MM.1S (cell line): ENCODE measurements around the gene CA10.

Source experiments
- DNase-seq: peaks from one replicate; pipeline ENCODE4 v3.0.0-alpha.2; 2015
- H2AFZ ChIP-seq: fragments of 300-600 bp; sonication (generic); 2 replicates; pipeline ENCODE4 v1.6.0; 2016; ENCODE audit warnings: antibody characterized with exemption, low read length
- H3F3A ChIP-seq: fragments of 300-600 bp; sonication (generic); 2 replicates; pipeline ENCODE4 v1.6.1; 2016; ENCODE audit warnings: mild to moderate bottlenecking, antibody characterized with exemption, low read length, moderate library complexity, mixed read lengths; ENCODE audit not compliant: insufficient read depth
- H3K27ac ChIP-seq: fragments of 300-600 bp; sonication (generic); 2 replicates; pipeline ENCODE4 v1.5.1; 2016; ENCODE audit warnings: mild to moderate bottlenecking, low read length
- H3K27me3 ChIP-seq: fragments of 300-600 bp; sonication (generic); replicated peaks from 2 replicates; pipeline ENCODE4 v1.6.0; 2016; ENCODE audit warnings: low read length; ENCODE audit not compliant: insufficient read depth
- H3K36me3 ChIP-seq: fragments of 300-600 bp; sonication (generic); replicated peaks from 2 replicates; pipeline ENCODE4 v1.6.1; 2016; ENCODE audit warnings: mild to moderate bottlenecking, low read length, mixed read lengths; ENCODE audit not compliant: insufficient read depth
- H3K4me1 ChIP-seq: fragments of 300-600 bp; sonication (generic); 2 replicates; pipeline ENCODE4 v1.6.1; 2016; ENCODE audit warnings: low read length, mixed read lengths
- H3K4me2 ChIP-seq: fragments of 300-600 bp; sonication (generic); 2 replicates; pipeline ENCODE4 v1.6.0; 2016; ENCODE audit warnings: low read depth, low read length
- H3K4me3 ChIP-seq: fragments of 300-600 bp; sonication (generic); 2 replicates; pipeline ENCODE4 v1.5.1; 2016; ENCODE audit warnings: low read length, mixed read lengths
- H3K79me2 ChIP-seq: fragments of 300-600 bp; sonication (generic); 2 replicates; pipeline ENCODE4 v1.6.1; 2016; ENCODE audit warnings: mixed run types, low read length, mixed read lengths
- H3K9ac ChIP-seq: fragments of 300-600 bp; sonication (generic); 2 replicates; pipeline ENCODE4 v1.6.1; 2016; ENCODE audit warnings: low read length, mixed read lengths
- H3K9me2 ChIP-seq: fragments of 300-600 bp; sonication (generic); replicated peaks from 2 replicates; pipeline ENCODE4 v1.6.1; 2016; ENCODE audit warnings: mild to moderate bottlenecking, low read length, mixed read lengths; ENCODE audit not compliant: insufficient read depth
- H3K9me3 ChIP-seq: fragments of 300-600 bp; sonication (generic); replicated peaks from 2 replicates; pipeline ENCODE4 v1.6.1; 2016; ENCODE audit warnings: mild to moderate bottlenecking, low read length, mixed read lengths; ENCODE audit not compliant: insufficient read depth
- H4K20me1 ChIP-seq: fragments of 300-600 bp; sonication (generic); 2 replicates; pipeline ENCODE4 v1.6.1; 2016; ENCODE audit warnings: mild to moderate bottlenecking, low read length, moderate library complexity, mixed read lengths; ENCODE audit not compliant: insufficient read depth
- CTCF ChIP-seq: fragments of 300-600 bp; sonication (generic); IDR thresholded peaks from 2 replicates; pipeline ENCODE4 v1.5.1; 2016; ENCODE audit warnings: antibody characterized with exemption, low read length, mixed read lengths
- EZH2 ChIP-seq: fragments of 300-600 bp; sonication (generic); optimal IDR thresholded peaks from 2 replicates; pipeline ENCODE3; 2017; ENCODE audit warnings: low read depth, mild to moderate bottlenecking, antibody characterized with exemption, low read length, mixed read lengths
- EZH2phosphoT487 ChIP-seq: fragments of 300-600 bp; sonication (generic); IDR thresholded peaks from 2 replicates; pipeline ENCODE4 v1.6.1; 2018; ENCODE audit warnings: antibody characterized with exemption, low read length

Gene CA10

GRCh38 chr17:51850201-51850600 lies 308.3 kb downstream of the CA10 start:
- no peak overlapping the region for H3K9ac ChIP-seq
- no peaks in the 10 kb centered on the region for H3K79me2 ChIP-seq
- H3K27ac ChIP-seq, result no peak overlapping the region
- H2AFZ ChIP-seq, result no peak overlapping the region
- H4K20me1 ChIP-seq, result no peaks in the 10 kb centered on the region
- no peaks in the 10 kb centered on the region for H3F3A ChIP-seq
- no peaks in the 10 kb centered on the region for H3K27me3 ChIP-seq
- H3K36me3 ChIP-seq, result no peaks in the 10 kb centered on the region
- H3K9me3 ChIP-seq, result no peaks in the 10 kb centered on the region
- no peak for DNase-seq
- H3K9me2 ChIP-seq, result no peaks in the 10 kb centered on the region
- no peak overlapping the region for H3K4me2 ChIP-seq
- TF ChIP-seq EZH2, result no peak
- no peak for TF ChIP-seq EZH2phosphoT487
- no peak for TF ChIP-seq CTCF
- H3K4me3 ChIP-seq, result no peak overlapping the region
- no peaks in the 10 kb centered on the region for H3K4me1 ChIP-seq

- Histone ChIP-seq H3K4me2 (no peak overlapping the region), H2AFZ (no peak overlapping the region), H3K4me3 (no peak overlapping the region), H3K9ac (no peak overlapping the region), H3K36me3 (no peaks in the 10 kb centered on the region), H3K9me3 (no peaks in the 10 kb centered on the region), H3K9me2 (no peaks in the 10 kb centered on the region), H3K4me1 (no peaks in the 10 kb centered on the region), H3K79me2 (no peaks in the 10 kb centered on the region), H3K27me3 (no peaks in the 10 kb centered on the region), H3K27ac (no peak overlapping the region), H4K20me1 (no peaks in the 10 kb centered on the region), H3F3A (no peaks in the 10 kb centered on the region)
- no peak for DNase-seq
- TF ChIP-seq EZH2 (no peak), CTCF (no peak), EZH2phosphoT487 (no peak)
Observed at GRCh38 chr17:51848451-51848850, 310.1 kb downstream of the CA10 start.

- Histone ChIP-seq H4K20me1 (no peaks in the 10 kb centered on the region), H3K9me2 (no peaks in the 10 kb centered on the region), H3K36me3 (no peaks in the 10 kb centered on the region), H3K9me3 (no peaks in the 10 kb centered on the region), H3K4me1 (no peaks in the 10 kb centered on the region), H3K4me3 (no peak overlapping the region), H3F3A (no peaks in the 10 kb centered on the region), H3K27me3 (no peaks in the 10 kb centered on the region), H3K79me2 (no peaks in the 10 kb centered on the region), H2AFZ (no peak overlapping the region), H3K4me2 (no peak overlapping the region), H3K9ac (no peak overlapping the region), H3K27ac (no peak overlapping the region)
- DNase-seq, result no peak
- TF ChIP-seq CTCF (no peak), EZH2phosphoT487 (no peak), EZH2 (no peak)
Observed at GRCh38 chr17:51846566-51846965, 311.9 kb downstream of the CA10 start.
